SH-SY5Y (cell line): ENCODE measurements around the gene DTX2.

Experiments
- GATA2 ChIP-seq: IDR thresholded peaks from 2 replicates; pipeline ENCODE4 v1.6.1; 2011; ENCODE audit warnings: mild to moderate bottlenecking, low read depth, low read length
- GATA3 ChIP-seq: IDR thresholded peaks from 2 replicates; pipeline ENCODE4 v1.6.1; 2011; ENCODE audit warnings: low read depth, mild to moderate bottlenecking, low read length, moderate library complexity

GRCh38 chr7:76424413-76425111 is 36.9 kb upstream of the DTX2 start, which contains the start of gene ZP3:
- TF ChIP-seq GATA2 (no peak), GATA3 (no peak)
